Mesenchymal stem cell (in vitro differentiated cells and primary cell): Measurements from ENCODE around the gene ANXA5.

Source experiments
- DNase-seq: peaks from one replicate; pipeline ENCODE4 v3.0.0-alpha.2; 2013
- H2AFZ ChIP-seq: one replicate; pipeline ENCODE4 v1.6.1; 2013; ENCODE audit warnings: low read depth, mild to moderate bottlenecking, control low read depth, inconsistent platforms, low read length, moderate library complexity
- H2AK5ac ChIP-seq: 2 replicates; pipeline ENCODE4 v1.6.1; 2013; ENCODE audit warnings: low read length, moderate library complexity, mild to moderate bottlenecking, inconsistent platforms; ENCODE audit not compliant: severe bottlenecking
- H2BK120ac ChIP-seq: one replicate; pipeline ENCODE4 v1.6.1; 2013; ENCODE audit warnings: low read depth, mild to moderate bottlenecking, inconsistent platforms, low read length, moderate library complexity
- H2BK12ac ChIP-seq, 2 experiments: one replicate each; pipeline ENCODE4 v1.6.1; 2013; ENCODE audit warnings: inconsistent platforms in 2 of 2, low read length in 2 of 2, mild to moderate bottlenecking in 2 of 2, moderate library complexity in 2 of 2, control low read depth in 1 of 2
- H2BK15ac ChIP-seq: one replicate; pipeline ENCODE4 v1.6.1; 2013; ENCODE audit warnings: mild to moderate bottlenecking, low read depth, inconsistent platforms; ENCODE audit not compliant: poor library complexity, severe bottlenecking
- H2BK5ac ChIP-seq: 2 replicates; pipeline ENCODE4 v1.6.1; 2013; ENCODE audit warnings: low read depth, mild to moderate bottlenecking, low read length, control low read depth, inconsistent platforms; ENCODE audit not compliant: poor library complexity, severe bottlenecking
- H3K14ac ChIP-seq, 2 experiments: one replicate each; pipeline ENCODE4 v1.6.1; 2013; ENCODE audit warnings: inconsistent platforms in 2 of 2, low read length in 2 of 2, control low read depth in 1 of 2, mild to moderate bottlenecking in 1 of 2, moderate library complexity in 1 of 2
- H3K18ac ChIP-seq, 2 experiments: one replicate each; pipeline ENCODE4 v1.6.1; 2013; ENCODE audit warnings: inconsistent platforms in 2 of 2, low read length in 2 of 2, control low read depth in 1 of 2, low read depth in 1 of 2, mild to moderate bottlenecking in 1 of 2
- H3K23ac ChIP-seq, 2 experiments: one replicate each; pipeline ENCODE4 v1.6.1; 2013; ENCODE audit warnings: inconsistent platforms in 2 of 2, low read length in 2 of 2, mild to moderate bottlenecking in 2 of 2, moderate library complexity in 2 of 2, control low read depth in 1 of 2
- H3K27ac ChIP-seq: 2 replicates; pipeline ENCODE4 v1.5.1; 2013; ENCODE audit warnings: mild to moderate bottlenecking, moderate library complexity, low read length, control low read depth, inconsistent platforms; ENCODE audit not compliant: poor library complexity, severe bottlenecking
- H3K27me3 ChIP-seq, 2 experiments: 2 replicates each; pipeline versions ENCODE4 v1.6.1 to v1.7.0; 2013; ENCODE audit warnings: low read length in 2 of 2, mild to moderate bottlenecking in 2 of 2, moderate library complexity in 2 of 2, control low read depth in 1 of 2, inconsistent platforms in 1 of 2; ENCODE audit not compliant: control insufficient read depth in 1 of 2, insufficient read depth in 1 of 2
- H3K36me3 ChIP-seq, 2 experiments: 2 replicates each; pipeline versions ENCODE4 v1.6.1 to v1.7.0; 2013; ENCODE audit warnings: low read length in 2 of 2, control low read depth in 1 of 2, inconsistent platforms in 1 of 2, low read depth in 1 of 2, mild to moderate bottlenecking in 1 of 2; ENCODE audit not compliant: insufficient read depth in 2 of 2, control insufficient read depth in 1 of 2
- H3K4ac ChIP-seq, 2 experiments: one replicate each; pipeline ENCODE4 v1.6.1; 2013; ENCODE audit warnings: inconsistent platforms in 2 of 2, low read length in 2 of 2, mild to moderate bottlenecking in 2 of 2, moderate library complexity in 2 of 2, control low read depth in 1 of 2, low read depth in 1 of 2
- H3K4me1 ChIP-seq: 2 replicates; pipeline ENCODE4 v1.6.1; 2013; ENCODE audit warnings: low read depth, low read length, control low read depth; ENCODE audit not compliant: control insufficient read depth, insufficient read depth
- H3K4me2 ChIP-seq: 2 replicates; pipeline ENCODE4 v1.6.1; 2013; ENCODE audit warnings: low read length, mild to moderate bottlenecking, inconsistent platforms; ENCODE audit not compliant: poor library complexity, severe bottlenecking
- H3K4me3 ChIP-seq, 2 experiments: 2 replicates each; pipeline versions ENCODE4 v1.5.1 to v1.7.0; 2013; ENCODE audit warnings: low read length in 2 of 2, mild to moderate bottlenecking in 2 of 2, control low read depth in 1 of 2, low read depth in 1 of 2; ENCODE audit not compliant: insufficient read depth in 1 of 2
- H3K79me1 ChIP-seq: replicated peaks from 2 replicates; pipeline ENCODE4 v1.6.1; 2013; ENCODE audit warnings: mild to moderate bottlenecking, control low read depth, low read length, inconsistent platforms; ENCODE audit not compliant: poor library complexity, severe bottlenecking
- H3K9ac ChIP-seq: 2 replicates; pipeline ENCODE4 v1.7.0; 2013; ENCODE audit warnings: mild to moderate bottlenecking, low read length, moderate library complexity
- H3K9me3 ChIP-seq: 2 replicates; pipeline ENCODE4 v1.7.0; 2013; ENCODE audit warnings: mild to moderate bottlenecking, low read length; ENCODE audit not compliant: control insufficient read depth
- H4K8ac ChIP-seq: one replicate; pipeline ENCODE4 v1.6.1; 2013; ENCODE audit warnings: inconsistent platforms, mild to moderate bottlenecking, low read length, moderate library complexity
- H4K91ac ChIP-seq: one replicate; pipeline ENCODE4 v1.6.1; 2013; ENCODE audit warnings: mild to moderate bottlenecking, low read length, inconsistent platforms
- WGBS: methylation state at CpG from one replicate; pipeline ENCODE4 v1.1.7; 2013; ENCODE audit warnings: mixed read lengths; 5-methylcytosine and 5-hydroxymethylcytosine counted together

The ANXA5 gene

DNA sequence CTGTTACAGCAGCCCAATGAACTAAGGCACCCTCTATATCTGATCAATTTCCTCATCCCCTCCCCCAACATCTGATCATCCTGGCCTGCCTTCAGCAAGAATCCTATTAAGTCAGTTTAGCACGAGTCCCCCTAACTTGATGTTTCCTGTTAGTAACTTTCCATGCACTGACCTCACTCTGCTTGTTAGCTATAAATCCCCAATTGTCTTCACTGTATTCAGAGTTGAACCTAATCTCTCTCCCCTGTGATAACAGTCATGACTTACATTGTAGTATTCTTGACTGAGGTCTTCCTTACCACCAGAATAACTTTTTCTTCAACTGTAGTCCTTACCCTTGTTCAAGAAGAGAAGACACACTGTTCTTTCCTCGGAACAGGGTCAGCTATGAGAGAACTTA is 8.5 kb downstream of the ANXA5 start:
- H2BK120ac ChIP-seq, result no peak overlapping the region
- no peak overlapping the region for H2AFZ ChIP-seq
- H3K27me3 ChIP-seq, result no peaks in the 10 kb centered on the region
- H3K36me3 ChIP-seq, result peaks cover 10 to 76% of the 10 kb centered on the region in 2 experiments
- no peak overlapping the region for H2BK12ac ChIP-seq
- H4K91ac ChIP-seq, result no peak overlapping the region
- H3K14ac ChIP-seq, result no peak overlapping the region
- H3K79me1 ChIP-seq, result peaks cover 3% of the 10 kb centered on the region
- DNase-seq, result no peak
- no peak overlapping the region for H3K4me2 ChIP-seq
- H2BK5ac ChIP-seq, result no peak overlapping the region
- no peak overlapping the region for H3K18ac ChIP-seq
- no peaks in the 10 kb centered on the region for H3K9me3 ChIP-seq
- peak overlapping the region; percentile 14 for H2AK5ac ChIP-seq
- no peak overlapping the region for H3K23ac ChIP-seq
- peak overlapping the region in 1 of 2 experiments; percentile 44 for H3K4me3 ChIP-seq
- H3K4ac ChIP-seq, result peak overlapping the region in 1 of 2 experiments; percentile 24
- no peak overlapping the region for H2BK15ac ChIP-seq
- whole genome bisulfite sequencing, result 74% methylated on average over 2 of the region's 2 CpGs
- H3K9ac ChIP-seq, result peak overlapping the region; percentile 88
- H3K4me1 ChIP-seq, result peaks cover 15% of the 10 kb centered on the region
- H3K27ac ChIP-seq, result no peak overlapping the region
- H4K8ac ChIP-seq, result no peak overlapping the region

GRCh38 chr4:121686255-121686654 is 10.5 kb downstream of the ANXA5 start:
- no peak overlapping the region for H4K91ac ChIP-seq
- peaks cover 15% of the 10 kb centered on the region for H3K4me1 ChIP-seq
- H3K9me3 ChIP-seq, result no peaks in the 10 kb centered on the region
- WGBS, result 93% methylated on average over 3 of the region's 6 CpGs
- H3K36me3 ChIP-seq, result peaks cover 10 to 80% of the 10 kb centered on the region in 2 experiments
- no peak overlapping the region for H2AFZ ChIP-seq
- H3K18ac ChIP-seq, result no peak overlapping the region
- H2BK12ac ChIP-seq, result peak overlapping the region in 1 of 2 experiments; percentile 19
- H2BK5ac ChIP-seq, result no peak overlapping the region
- H2BK15ac ChIP-seq, result no peak overlapping the region
- no peak overlapping the region for H3K4me3 ChIP-seq
- H3K27me3 ChIP-seq, result no peaks in the 10 kb centered on the region
- H3K4ac ChIP-seq, result no peak overlapping the region
- no peak overlapping the region for H3K27ac ChIP-seq
- DNase-seq, result no peak
- no peak overlapping the region for H3K23ac ChIP-seq
- H4K8ac ChIP-seq, result no peak overlapping the region
- H2BK120ac ChIP-seq, result no peak overlapping the region
- H3K79me1 ChIP-seq, result peaks cover 3% of the 10 kb centered on the region
- peak overlapping the region; percentile 77 for H2AK5ac ChIP-seq
- H3K4me2 ChIP-seq, result no peak overlapping the region
- H3K14ac ChIP-seq, result no peak overlapping the region
- H3K9ac ChIP-seq, result no peak overlapping the region

DNA sequence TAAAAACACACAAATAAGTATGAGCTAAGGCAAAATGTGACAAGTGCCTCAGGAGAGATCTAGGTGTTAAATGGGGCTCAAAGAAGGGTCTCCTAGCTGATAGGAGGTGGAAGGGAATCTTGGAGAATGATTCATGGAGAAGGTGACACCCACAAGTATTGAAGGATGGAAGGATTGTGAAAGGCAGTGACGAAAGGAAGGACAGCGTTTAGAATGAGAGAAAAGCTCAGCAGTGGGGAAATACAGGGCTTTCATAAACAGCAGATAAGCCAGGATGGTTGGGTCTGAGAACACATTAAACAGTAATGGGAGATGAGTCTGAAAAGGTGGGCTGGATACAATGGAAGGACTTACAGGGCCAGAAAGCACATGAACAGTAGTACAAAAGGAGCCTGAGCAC is 11.5 kb downstream of the ANXA5 start:
- Histone ChIP-seq H3K18ac (no peak overlapping the region), H3K14ac (no peak overlapping the region), H3K4me3 (no peak overlapping the region), H3K79me1 (peaks cover 3% of the 10 kb centered on the region), H2BK12ac (no peak overlapping the region), H2BK15ac (no peak overlapping the region), H3K4ac (no peak overlapping the region), H3K36me3 (peaks cover 13 to 90% of the 10 kb centered on the region in 2 experiments), H2AFZ (no peak overlapping the region), H3K9ac (peak overlapping the region; percentile 54), H4K8ac (no peak overlapping the region), H3K23ac (no peak overlapping the region), H3K4me1 (peaks cover 16% of the 10 kb centered on the region), H2AK5ac (no peak overlapping the region), H4K91ac (no peak overlapping the region), H2BK5ac (no peak overlapping the region), H3K9me3 (no peaks in the 10 kb centered on the region), H3K27me3 (no peaks in the 10 kb centered on the region), H2BK120ac (no peak overlapping the region), H3K27ac (no peak overlapping the region), H3K4me2 (no peak overlapping the region)
- 93% methylated on average over 2 of the region's 2 CpGs for WGBS
- DNase-seq, result peak; percentile 78

GRCh38 chr4:121684561-121684960 is 12.2 kb downstream of the ANXA5 start:
- no peak overlapping the region for H3K4me3 ChIP-seq
- H3K79me1 ChIP-seq, result peaks cover 3% of the 10 kb centered on the region
- DNase-seq, result no peak
- H2BK12ac ChIP-seq, result no peak overlapping the region
- H3K9ac ChIP-seq, result peak overlapping the region; percentile 44
- over 99% methylated on average over 7 of the region's 8 CpGs for WGBS
- H2AFZ ChIP-seq, result no peak overlapping the region
- peaks cover 13 to 93% of the 10 kb centered on the region in 2 experiments for H3K36me3 ChIP-seq
- H3K4me2 ChIP-seq, result no peak overlapping the region
- H3K18ac ChIP-seq, result no peak overlapping the region
- H3K27ac ChIP-seq, result no peak overlapping the region
- no peak overlapping the region for H2BK15ac ChIP-seq
- H3K4ac ChIP-seq, result no peak overlapping the region
- H3K27me3 ChIP-seq, result no peaks in the 10 kb centered on the region
- H3K9me3 ChIP-seq, result no peaks in the 10 kb centered on the region
- no peak overlapping the region for H3K14ac ChIP-seq
- no peak overlapping the region for H2BK120ac ChIP-seq
- H2AK5ac ChIP-seq, result no peak overlapping the region
- H3K4me1 ChIP-seq, result peaks cover 9% of the 10 kb centered on the region
- no peak overlapping the region for H4K91ac ChIP-seq
- no peak overlapping the region for H4K8ac ChIP-seq
- H3K23ac ChIP-seq, result no peak overlapping the region
- no peak overlapping the region for H2BK5ac ChIP-seq
